HG02938 (cell line): ENCODE data around the gene NFIA.

Source experiments
- ATAC-seq: cut with Tn5 transposase; IDR thresholded peaks from one replicate; pipeline ENCODE4 v1.9.1; 2021; ENCODE audit warnings: mild to moderate bottlenecking, moderate library complexity; ENCODE audit not compliant: unreplicated experiment

The NFIA gene

DNA sequence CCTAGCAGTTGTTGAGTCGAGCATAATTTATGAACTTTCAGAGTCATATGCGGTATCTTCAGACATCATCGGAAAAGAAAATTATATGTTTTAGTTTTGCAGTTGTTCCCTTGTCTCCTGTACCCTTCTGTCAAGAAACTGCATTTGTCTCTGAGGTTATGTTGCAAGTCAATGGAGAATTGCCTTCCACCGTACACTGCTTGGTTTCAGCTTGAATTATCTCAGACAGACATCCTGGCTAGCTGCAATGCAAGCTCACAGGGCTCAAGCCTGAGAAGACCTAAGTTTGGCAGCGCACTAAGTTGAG lies 156.0 kb downstream of the NFIA start:
- no peak for ATAC-seq

DNA sequence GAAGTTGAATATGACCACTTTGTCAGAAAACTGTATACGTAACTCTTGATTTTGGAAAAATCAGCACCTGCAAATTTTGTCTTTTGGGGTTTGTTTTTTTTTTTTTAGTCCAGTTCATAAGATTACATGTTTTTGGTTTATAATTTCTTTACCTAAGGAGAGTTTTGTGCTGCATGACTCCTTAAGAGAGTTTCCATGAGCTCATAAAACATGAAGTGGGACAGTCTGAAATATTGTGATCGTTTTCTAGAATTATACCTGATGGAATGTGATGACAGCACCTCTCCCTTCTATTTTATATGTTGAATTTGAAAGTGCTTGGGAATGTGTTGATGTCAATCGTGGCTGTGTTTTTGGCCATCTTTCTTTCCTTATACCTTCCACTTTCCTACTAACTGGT lies 158.5 kb downstream of the NFIA start:
- no peak for ATAC-seq

GRCh38 chr1:61241411-61241838 lies 159.1 kb downstream of the NFIA start:
- no peak for ATAC-seq

DNA sequence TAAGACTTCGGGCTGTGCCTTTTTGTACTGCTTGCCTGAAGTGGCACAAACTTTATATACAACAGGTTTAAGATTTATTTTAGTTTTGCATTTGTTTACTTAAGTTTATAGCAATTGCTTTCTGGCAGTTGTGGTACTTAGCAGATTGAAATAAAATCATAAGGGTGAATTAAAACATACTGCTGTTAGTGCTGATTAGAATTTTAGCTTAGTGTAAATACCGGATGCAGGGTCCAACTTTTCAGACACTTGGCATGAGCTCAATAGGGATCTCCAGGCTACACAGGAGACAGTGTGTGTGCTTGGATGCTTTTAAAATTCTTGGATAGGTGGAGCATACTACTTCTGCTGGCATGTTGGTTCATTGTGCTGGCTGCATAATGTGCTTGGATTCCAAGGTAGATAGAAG lies 159.6 kb downstream of the NFIA start:
- no peak for ATAC-seq

DNA sequence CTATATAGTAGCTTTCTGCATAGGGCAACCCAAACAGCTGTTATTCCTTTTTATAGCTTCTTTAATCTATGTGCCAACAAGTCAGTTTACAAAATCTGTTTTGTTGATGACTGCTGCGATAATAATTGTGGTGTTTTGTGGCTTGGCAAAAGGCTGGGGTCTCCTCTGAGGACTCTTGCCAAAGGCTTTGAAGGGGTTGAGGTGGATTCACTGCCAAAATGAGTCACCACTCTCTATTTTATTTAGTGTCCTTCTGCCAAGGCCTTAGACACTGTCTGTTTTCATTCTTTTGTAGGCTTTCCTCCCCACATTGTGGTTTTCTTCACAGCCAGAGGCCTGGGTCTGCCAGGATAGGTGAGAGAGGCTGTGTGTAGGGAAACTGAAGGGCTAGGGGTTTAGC lies 161.8 kb downstream of the NFIA start:
- no peak for ATAC-seq

- no peak for ATAC-seq
These were observed 163.5 kb downstream of the NFIA start for GRCh38 chr1:61245696-61246400.

DNA sequence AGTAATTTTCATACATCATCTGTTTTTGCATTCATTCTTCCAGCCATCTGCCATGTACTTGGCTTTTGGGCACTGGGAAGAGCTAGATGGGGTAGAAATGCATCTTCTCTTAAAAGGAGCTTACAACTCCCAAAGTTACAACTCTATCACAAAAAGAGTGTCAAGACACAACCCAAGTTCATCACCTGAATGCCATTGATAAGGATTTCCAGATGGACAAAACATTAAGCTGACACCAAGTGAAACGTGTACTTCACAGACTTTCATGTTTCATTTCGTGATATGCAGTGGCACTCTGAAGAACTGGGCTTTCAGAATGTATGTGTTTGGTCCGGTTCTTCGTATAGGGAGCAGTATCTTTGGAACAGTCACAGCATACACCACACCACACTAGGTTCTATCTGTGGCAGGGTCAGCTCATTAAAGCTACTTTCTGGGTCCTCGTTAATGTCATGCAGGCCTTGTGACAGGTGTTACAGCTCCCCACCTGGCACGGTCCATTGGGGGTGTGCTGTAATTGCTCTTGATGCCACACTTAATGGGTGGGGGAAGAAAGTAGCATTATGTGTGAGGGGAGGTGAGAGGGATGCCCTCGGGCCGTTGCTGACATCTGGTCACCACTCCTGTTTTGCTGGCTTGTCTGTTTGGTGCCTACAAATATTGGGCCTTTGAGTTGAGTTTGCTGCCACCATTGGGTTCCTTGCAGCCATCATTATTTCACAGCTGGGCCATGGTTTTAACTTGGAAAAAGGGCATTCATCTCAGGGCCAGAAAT lies 164.9 kb downstream of the NFIA start:
- no peak for ATAC-seq

DNA sequence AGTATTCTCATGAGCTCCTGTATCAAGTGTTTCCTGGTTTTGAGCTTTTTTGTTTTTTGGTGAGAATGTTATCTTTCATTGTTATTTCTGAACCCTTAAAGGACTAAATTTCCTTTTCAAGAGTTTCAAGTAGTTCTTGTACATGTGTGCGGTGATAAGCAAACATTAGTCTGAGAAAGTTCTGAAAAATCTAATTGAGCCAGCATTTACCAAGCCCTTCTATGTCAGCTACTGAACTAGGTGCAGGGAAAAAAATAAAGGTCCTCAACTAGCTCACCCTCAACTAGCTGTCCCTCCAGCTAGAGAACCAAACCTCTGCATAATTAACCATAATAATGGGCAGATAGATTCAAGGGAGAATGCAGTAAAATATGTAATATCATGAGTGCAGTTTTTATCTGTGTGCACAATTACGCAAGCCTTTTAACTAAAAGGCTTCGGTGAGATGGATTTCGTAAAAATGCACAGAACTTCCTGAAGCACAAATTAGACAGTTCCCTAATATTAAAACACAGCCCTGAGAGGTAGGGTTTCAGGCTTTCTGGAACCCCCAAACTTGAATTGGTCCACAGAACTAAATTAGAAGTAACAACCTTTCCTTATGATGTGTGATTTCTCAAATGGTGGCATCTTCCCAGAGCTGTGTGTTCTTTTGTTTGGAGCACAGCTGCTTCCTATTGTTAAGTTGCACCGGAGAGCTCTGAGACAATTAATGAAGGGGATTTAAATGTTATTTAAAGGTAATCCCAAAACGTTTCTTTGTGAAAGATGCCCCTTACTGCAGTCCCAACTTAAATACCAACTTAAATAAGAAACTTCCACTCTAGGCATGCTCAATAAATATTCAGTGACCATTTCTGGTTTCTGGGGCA lies 165.8 kb downstream of the NFIA start:
- ATAC-seq = no peak

GRCh38 chr1:61250933-61251332 lies 168.6 kb downstream of the NFIA start:
- ATAC-seq = no peak

DNA sequence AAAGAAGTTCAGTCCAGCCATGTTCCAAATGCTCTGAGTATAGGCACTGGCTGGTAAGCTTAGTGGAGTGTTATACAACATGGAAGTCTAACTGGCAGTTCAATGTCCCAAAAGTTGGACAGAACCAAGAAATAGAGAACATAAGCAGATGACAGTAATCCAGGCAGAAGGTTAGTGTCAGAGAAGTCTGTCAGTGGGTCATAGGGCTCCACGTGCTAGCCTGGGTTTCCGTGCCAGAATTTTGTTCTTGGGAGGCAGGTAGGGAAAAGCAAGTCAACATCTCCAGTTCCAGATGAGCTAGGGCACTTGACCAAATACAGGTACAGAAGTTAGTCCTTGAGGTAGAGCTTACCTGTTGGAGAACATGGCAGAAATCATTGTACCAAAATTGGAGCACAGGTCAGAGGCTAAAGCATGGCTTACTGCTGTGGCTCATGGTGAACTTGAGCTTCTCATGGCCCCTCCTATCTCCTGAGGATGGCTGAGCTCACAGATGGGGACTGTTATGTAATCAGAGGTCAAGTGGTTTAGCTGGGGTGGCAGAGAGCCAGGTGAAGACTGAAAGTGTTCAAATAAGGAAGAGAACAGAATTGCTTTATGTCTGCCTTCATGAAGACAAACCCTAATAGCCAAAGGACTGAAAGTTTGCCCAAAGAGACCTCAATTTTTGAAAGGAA lies 170.8 kb downstream of the NFIA start:
- ATAC-seq = no peak

GRCh38 chr1:61253912-61254633 lies 171.7 kb downstream of the NFIA start:
- ATAC-seq = no peak

DNA sequence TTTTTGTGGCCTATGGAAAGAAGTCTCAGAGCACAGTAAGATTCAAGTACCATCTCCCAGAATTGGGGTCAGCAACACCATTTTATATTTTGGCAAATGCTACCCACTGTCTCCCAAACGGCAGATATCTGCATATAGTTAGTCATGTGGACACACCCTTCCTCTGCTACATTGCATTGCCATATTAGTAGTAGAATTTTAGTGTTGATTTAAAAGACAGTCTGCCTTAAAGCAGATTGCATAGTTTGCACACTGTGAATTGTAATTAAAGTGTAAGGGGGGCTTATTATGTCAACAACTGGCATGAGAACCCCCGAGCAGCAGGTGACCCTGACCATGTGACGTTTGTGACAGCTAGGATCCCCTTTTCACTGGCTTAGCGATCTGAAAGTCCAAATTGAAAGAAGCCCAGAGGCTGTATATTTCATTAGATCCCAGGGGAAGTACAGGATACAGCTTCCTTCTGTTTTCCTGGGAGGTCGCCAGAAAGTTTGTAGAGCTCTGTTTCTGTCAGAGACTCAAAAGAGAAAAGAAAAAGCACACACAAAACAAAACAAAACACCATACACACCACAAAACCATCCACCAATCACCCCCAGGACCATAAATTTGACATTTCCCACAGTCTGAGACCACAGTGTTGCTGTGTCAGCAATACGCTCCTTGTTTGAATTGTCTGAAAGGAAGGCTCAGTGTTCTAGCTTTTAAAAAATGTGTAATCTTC lies 172.4 kb downstream of the NFIA start:
- no peak for ATAC-seq

DNA sequence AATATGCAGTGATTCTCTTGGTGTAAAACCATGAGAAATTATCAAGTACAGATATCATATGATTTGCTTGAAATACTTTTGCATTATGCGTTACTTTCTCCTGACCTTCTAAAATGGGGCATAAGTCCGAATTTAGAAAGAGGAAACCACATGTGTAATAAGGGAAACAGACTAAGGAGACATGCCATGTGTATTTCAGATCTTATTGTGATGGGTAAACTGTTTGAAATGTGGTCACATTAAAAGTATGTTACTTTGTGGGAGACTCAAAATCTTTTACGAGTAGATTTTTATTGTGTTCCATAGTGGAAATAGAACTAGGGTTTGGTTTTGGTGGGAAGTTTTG lies 173.0 kb downstream of the NFIA start:
- no peak for ATAC-seq

DNA sequence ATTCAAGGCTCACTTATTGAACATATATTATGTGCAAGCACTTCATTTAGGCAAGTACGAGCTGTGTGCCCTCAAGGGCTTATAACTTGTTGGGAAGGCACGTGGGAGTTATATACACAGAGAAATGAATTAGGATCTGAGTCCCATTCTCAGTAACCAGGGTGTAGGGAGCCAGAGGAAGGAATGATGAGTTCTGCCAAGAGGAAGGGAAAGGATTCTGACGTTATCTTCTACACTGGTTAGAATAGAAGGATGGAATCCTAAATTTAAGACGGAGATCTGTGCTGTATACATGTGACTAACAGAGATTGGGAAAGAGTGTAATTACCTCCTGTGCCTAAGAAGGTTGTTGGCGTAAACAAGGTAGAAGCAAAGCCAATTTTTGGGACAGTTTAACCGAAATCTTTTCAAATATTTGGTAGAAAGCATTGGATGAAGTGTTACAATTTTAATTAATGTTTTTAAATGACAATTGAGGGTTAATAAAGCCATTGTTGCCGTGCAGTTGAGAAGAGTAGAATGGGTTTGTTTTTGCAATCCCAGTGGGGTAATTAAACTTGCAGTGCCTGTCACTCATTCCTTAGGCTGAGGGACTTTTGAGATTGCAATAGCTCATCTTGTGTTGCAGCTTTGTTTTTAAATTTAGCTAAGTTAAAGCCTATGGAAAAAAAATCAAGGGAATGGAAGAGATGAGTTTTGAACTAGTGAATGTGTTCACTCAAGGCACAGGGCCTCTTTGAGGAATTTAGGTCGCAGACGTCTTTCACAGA lies 177.2 kb downstream of the NFIA start:
- no peak for ATAC-seq

DNA sequence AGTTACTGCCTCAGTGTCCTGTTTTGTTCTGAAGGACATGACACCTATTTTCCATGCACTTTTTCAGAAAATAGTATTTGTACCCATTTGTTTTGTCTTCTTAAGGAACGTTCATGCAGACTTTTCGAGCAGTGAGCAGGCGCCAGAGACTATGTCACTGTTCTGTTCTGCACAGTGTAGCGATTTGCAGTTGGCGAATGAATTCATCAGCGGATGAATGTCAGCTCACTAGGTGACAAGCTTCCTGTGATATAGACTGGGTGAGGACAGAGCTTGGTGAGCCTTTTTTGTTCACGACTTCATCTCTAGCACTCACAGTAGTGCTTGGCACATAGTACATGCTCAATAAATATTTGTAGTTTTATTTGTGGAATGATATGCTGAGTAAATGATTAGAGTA lies 177.8 kb downstream of the NFIA start:
- no peak for ATAC-seq

GRCh38 chr1:61261595-61261994 lies 179.2 kb downstream of the NFIA start:
- ATAC-seq = no peak

GRCh38 chr1:61263905-61264824 lies 181.8 kb downstream of the NFIA start:
- no peak for ATAC-seq

DNA sequence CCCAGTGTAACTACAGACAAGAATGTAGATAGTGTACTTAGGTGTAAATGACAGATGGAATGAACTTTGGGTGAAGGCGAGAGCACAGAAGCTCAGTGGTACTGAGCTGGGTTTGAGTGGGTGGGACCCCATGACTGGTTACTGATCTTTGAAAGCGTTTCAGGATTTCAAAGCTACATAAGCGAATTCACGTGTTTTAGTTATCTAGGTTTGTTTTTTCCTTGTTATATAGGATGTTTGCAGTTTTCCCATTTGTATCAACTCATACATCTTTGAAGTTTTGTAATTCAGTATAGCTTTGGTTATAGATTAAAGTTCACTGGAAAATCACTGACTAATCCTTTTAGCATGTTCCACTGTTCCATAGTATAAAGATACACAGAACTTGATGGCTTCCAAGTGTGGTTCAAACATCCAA lies 182.5 kb downstream of the NFIA start:
- no peak for ATAC-seq
